Measurements from ENCODE around the gene AIG1. TPM values are rescaled to one million over a fixed set of nuclear protein-coding genes. Genes with fewer than 3 reads are reported as not detected.

AIG1 gene
- polyA plus RNA-seq, 1 donor from 2014 or later, result 23.2 TPM

- H3K27ac ChIP-seq (ENCODE audit: low read length), result no peak overlapping the region
- no peak overlapping the region for H2AFZ ChIP-seq (ENCODE audit: low read depth, low read length)
- no peaks in the 10 kb centered on the region for H3K9me2 ChIP-seq (ENCODE audit: insufficient read depth, low read length)
- TF ChIP-seq CTCF (IDR thresholded peaks at IDR 0.05; ENCODE audit: poor library complexity, severe bottlenecking), result no peak
- TF ChIP-seq RAD21 (conservative IDR thresholded peaks at IDR 0.05), result no peak
- TF ChIP-seq MXI1 (conservative IDR thresholded peaks at IDR 0.05; ENCODE audit: poor library complexity, severe bottlenecking), result no peak
- no peak for TF ChIP-seq POLR2AphosphoS5 (IDR thresholded peaks at IDR 0.05)
- H3K36me3 ChIP-seq (ENCODE audit: insufficient read depth, low read length), result no peaks in the 10 kb centered on the region
- H3K79me2 ChIP-seq (replicated peaks; ENCODE audit: insufficient read depth, low read length), result no peaks in the 10 kb centered on the region
- no peaks in the 10 kb centered on the region for H4K20me1 ChIP-seq (ENCODE audit: insufficient read depth)
- H3F3A ChIP-seq (ENCODE audit: insufficient read depth, low read length, poor library complexity, severe bottlenecking), result no peaks in the 10 kb centered on the region
- no peaks in the 10 kb centered on the region for H3K27me3 ChIP-seq (ENCODE audit: insufficient read depth, low read depth, low read length)
- H3K4me3 ChIP-seq (ENCODE audit: low read length), result no peak overlapping the region
- no peaks in the 10 kb centered on the region for H3K9me3 ChIP-seq (ENCODE audit: low read length)
- H3K9ac ChIP-seq (ENCODE audit: low read length), result no peak overlapping the region
- no peak overlapping the region for H3K4me2 ChIP-seq (ENCODE audit: low read length)
These were observed 202.2 kb downstream of the AIG1 start for GRCh38 chr6:143262859-143263258.

- H3K36me3 ChIP-seq (ENCODE audit: insufficient read depth, low read length), result no peaks in the 10 kb centered on the region
- H3F3A ChIP-seq (ENCODE audit: insufficient read depth, low read length, poor library complexity, severe bottlenecking), result no peaks in the 10 kb centered on the region
- H3K4me3 ChIP-seq (ENCODE audit: low read length), result no peak overlapping the region
- H3K27ac ChIP-seq (ENCODE audit: low read length), result no peak overlapping the region
- H2AFZ ChIP-seq (ENCODE audit: low read depth, low read length), result no peak overlapping the region
- no peaks in the 10 kb centered on the region for H3K9me2 ChIP-seq (ENCODE audit: insufficient read depth, low read length)
- no peak overlapping the region for H3K4me2 ChIP-seq (ENCODE audit: low read length)
- no peak overlapping the region for H3K9ac ChIP-seq (ENCODE audit: low read length)
- H3K27me3 ChIP-seq (ENCODE audit: insufficient read depth, low read depth, low read length), result no peaks in the 10 kb centered on the region
- H3K9me3 ChIP-seq (ENCODE audit: low read length), result no peaks in the 10 kb centered on the region
- H4K20me1 ChIP-seq (ENCODE audit: insufficient read depth), result no peaks in the 10 kb centered on the region
- TF ChIP-seq CTCF (IDR thresholded peaks at IDR 0.05; ENCODE audit: poor library complexity, severe bottlenecking) (no peak), EZH2 (IDR thresholded peaks at IDR 0.05; ENCODE audit: borderline replicate concordance, insufficient read depth, low read length, poor library complexity, severe bottlenecking) (no peak), RAD21 (conservative IDR thresholded peaks at IDR 0.05) (no peak), EP300 (conservative IDR thresholded peaks at IDR 0.05; ENCODE audit: poor library complexity, severe bottlenecking) (no peak), REST (IDR thresholded peaks at IDR 0.05; ENCODE audit: borderline replicate concordance) (no peak), MXI1 (conservative IDR thresholded peaks at IDR 0.05; ENCODE audit: poor library complexity, severe bottlenecking) (no peak), SMC3 (conservative IDR thresholded peaks at IDR 0.05; ENCODE audit: poor library complexity) (no peak), TAF1 (IDR thresholded peaks at IDR 0.05; ENCODE audit: low read depth) (no peak), POLR2AphosphoS5 (IDR thresholded peaks at IDR 0.05) (no peak)
- no peaks in the 10 kb centered on the region for H3K79me2 ChIP-seq (replicated peaks; ENCODE audit: insufficient read depth, low read length)
These were observed 203.7 kb downstream of the AIG1 start for GRCh38 chr6:143264379-143264778.
